NCI-H748 treated with DMSO at 0.1 percent for 48 hours (cell line): ENCODE measurements around the gene IQCE.
A peak's percentile ranks its signal among the peaks of the same experiment; 100 is the strongest.
"Not testable (repeated sequence)": the region's sequence is repeated elsewhere in the genome, so short reads cannot be mapped to it uniquely, and the experiment has no call there.

Source experiments
- DNase-seq: peaks from one replicate; lab custom pipeline; 2025; lab: John Stamatoyannopoulos, UW

IQCE gene

GRCh38 chr7:2521952-2522591 lies 36.7 kb upstream of the IQCE start:
- no peak for DNase-seq

GRCh38 chr7:2522780-2523433 lies 35.9 kb upstream of the IQCE start:
- no peak for DNase-seq

GRCh38 chr7:2523461-2523936 lies 35.3 kb upstream of the IQCE start:
- peak; percentile 53 for DNase-seq

- peak; percentile 91 for DNase-seq
These were observed 34.6 kb upstream of the IQCE start for GRCh38 chr7:2523941-2524807.

- no peak for DNase-seq
These were observed 33.7 kb upstream of the IQCE start for GRCh38 chr7:2524808-2525657.

- peak; percentile 75 for DNase-seq
These were observed 32.8 kb upstream of the IQCE start for GRCh38 chr7:2525658-2526630.

GRCh38 chr7:2526659-2527504 lies 31.9 kb upstream of the IQCE start:
- DNase-seq, result no peak

GRCh38 chr7:2527505-2528467 lies 31.0 kb upstream of the IQCE start:
- DNase-seq, result peak; percentile 77

GRCh38 chr7:2528481-2529095 lies 30.2 kb upstream of the IQCE start:
- no peak for DNase-seq

GRCh38 chr7:2529161-2530070 lies 29.4 kb upstream of the IQCE start:
- no peak for DNase-seq

GRCh38 chr7:2530071-2530987 lies 28.4 kb upstream of the IQCE start:
- DNase-seq, result no peak

GRCh38 chr7:2530994-2531795 lies 27.6 kb upstream of the IQCE start:
- DNase-seq, result not testable (repeated sequence)

- not testable (repeated sequence) for DNase-seq
These were observed 27.0 kb upstream of the IQCE start for GRCh38 chr7:2531796-2532110.

- DNase-seq, result not testable (repeated sequence)
These were observed 26.5 kb upstream of the IQCE start for GRCh38 chr7:2532199-2532772.

GRCh38 chr7:2532816-2533215 lies 26.0 kb upstream of the IQCE start:
- not testable (repeated sequence) for DNase-seq
